Measurements from ENCODE around the gene XXYLT1. TPM values are rescaled to one million over a fixed set of nuclear protein-coding genes. Genes with fewer than 3 reads are reported as not detected.

The XXYLT1 gene
- total RNA-seq, 1 experiment from 2014 or later, result 10.9 TPM

- POLR2A ChIA-PET, result no interaction called here
- Histone ChIP-seq H3K4me3 (replicated peaks in 1 of 2; ENCODE audit: low read depth in 1 of 2, low read length in 2 of 2) (no peak overlapping the region), H3K9me3 (ENCODE audit: control insufficient read depth in 1 of 2, insufficient read depth in 1 of 2, low read depth in 1 of 2, low read length in 2 of 2) (no peaks in the 10 kb centered on the region), H4K20me1 (ENCODE audit: insufficient read depth) (no peaks in the 10 kb centered on the region), H3K27me3 (ENCODE audit: insufficient read depth, low read length) (no peaks in the 10 kb centered on the region), H3K9me2 (ENCODE audit: insufficient read depth) (no peaks in the 10 kb centered on the region), H3K4me1 (ENCODE audit: control insufficient read depth in 1 of 2, insufficient read depth in 2 of 2, low read length in 2 of 2) (no peaks in the 10 kb centered on the region), H2AFZ (ENCODE audit: low read depth, low read length, poor library complexity, severe bottlenecking) (no peak overlapping the region), H3K9ac (ENCODE audit: low read length) (no peak overlapping the region), H3K27ac (ENCODE audit: low read depth, low read length) (no peak overlapping the region), H3K36me3 (ENCODE audit: control insufficient read depth in 1 of 2, insufficient read depth in 2 of 2, low read length in 2 of 2) (no peaks in the 10 kb centered on the region; a peak in 1 of 4 replicates), H3K79me2 (ENCODE audit: insufficient read depth, low read length) (no peaks in the 10 kb centered on the region), H3K4me2 (ENCODE audit: low read length) (no peak overlapping the region)
- TF ChIP-seq, protein P1, sequence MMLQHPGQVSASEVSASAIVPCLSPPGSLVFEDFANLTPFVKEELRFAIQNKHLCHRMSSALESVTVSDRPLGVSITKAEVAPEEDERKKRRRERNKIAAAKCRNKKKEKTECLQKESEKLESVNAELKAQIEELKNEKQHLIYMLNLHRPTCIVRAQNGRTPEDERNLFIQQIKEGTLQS (IDR thresholded peaks at IDR 0.05), result no peak
- TF ChIP-seq ELF1 (IDR thresholded peaks at IDR 0.05; ENCODE audit: borderline replicate concordance, low read depth) (no peak), SRF (IDR thresholded peaks at IDR 0.05; ENCODE audit: low read depth) (no peak), SP1 (IDR thresholded peaks at IDR 0.05; ENCODE audit: low read depth) (no peak), ZNF274 (IDR thresholded peaks at IDR 0.05; ENCODE audit: low read depth, low read length) (no peak), FOSL1 (IDR thresholded peaks at IDR 0.05; ENCODE audit: low read depth) (no peak), CEBPB (IDR thresholded peaks at IDR 0.05; ENCODE audit: low read depth) (no peak), CBX3 (IDR thresholded peaks at IDR 0.05; ENCODE audit: low read depth) (no peak), YY1 (IDR thresholded peaks at IDR 0.05; ENCODE audit: extremely low read depth, insufficient replicate concordance, low read depth, low read length) (no peak), JUND (IDR thresholded peaks at IDR 0.05) (no peak), EZH2phosphoT487 (IDR thresholded peaks at IDR 0.05; ENCODE audit: borderline replicate concordance) (no peak), RAD21 (IDR thresholded peaks at IDR 0.05; ENCODE audit: low read depth) (no peak), CTCF (IDR thresholded peaks at IDR 0.05 in 2 of 3, conservative IDR thresholded peaks at IDR 0.05 in 1 of 3; ENCODE audit: borderline replicate concordance in 1 of 3, insufficient read depth in 1 of 3, low read depth in 2 of 3, low read length in 2 of 3) (no peak), POLR2A (IDR thresholded peaks at IDR 0.05; ENCODE audit: borderline replicate concordance, extremely low read depth, insufficient read depth, insufficient read length) (no peak), POLR2AphosphoS5 (IDR thresholded peaks at IDR 0.05; ENCODE audit: low read depth, low read length) (no peak), EGR1 (IDR thresholded peaks at IDR 0.05; ENCODE audit: low read depth) (no peak), SIN3A (IDR thresholded peaks at IDR 0.05; ENCODE audit: low read depth) (no peak), EZH2 (IDR thresholded peaks at IDR 0.05) (no peak), MAX (IDR thresholded peaks at IDR 0.05) (no peak)
- TF ChIP-seq, protein P2, sequence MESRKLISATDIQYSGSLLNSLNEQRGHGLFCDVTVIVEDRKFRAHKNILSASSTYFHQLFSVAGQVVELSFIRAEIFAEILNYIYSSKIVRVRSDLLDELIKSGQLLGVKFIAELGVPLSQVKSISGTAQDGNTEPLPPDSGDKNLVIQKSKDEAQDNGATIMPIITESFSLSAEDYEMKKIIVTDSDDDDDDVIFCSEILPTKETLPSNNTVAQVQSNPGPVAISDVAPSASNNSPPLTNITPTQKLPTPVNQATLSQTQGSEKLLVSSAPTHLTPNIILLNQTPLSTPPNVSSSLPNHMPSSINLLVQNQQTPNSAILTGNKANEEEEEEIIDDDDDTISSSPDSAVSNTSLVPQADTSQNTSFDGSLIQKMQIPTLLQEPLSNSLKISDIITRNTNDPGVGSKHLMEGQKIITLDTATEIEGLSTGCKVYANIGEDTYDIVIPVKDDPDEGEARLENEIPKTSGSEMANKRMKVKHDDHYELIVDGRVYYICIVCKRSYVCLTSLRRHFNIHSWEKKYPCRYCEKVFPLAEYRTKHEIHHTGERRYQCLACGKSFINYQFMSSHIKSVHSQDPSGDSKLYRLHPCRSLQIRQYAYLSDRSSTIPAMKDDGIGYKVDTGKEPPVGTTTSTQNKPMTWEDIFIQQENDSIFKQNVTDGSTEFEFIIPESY (IDR thresholded peaks at IDR 0.05; ENCODE audit: extremely low read depth, insufficient replicate concordance, low read length), result no peak
- CTCF ChIA-PET, result no interaction called here
- DNase-seq (ENCODE audit: low read depth, low spot score), result no peak
- intact Hi-C loops (cut with micrococcal nuclease), result no loop called here
- RAD21 ChIA-PET (ENCODE audit: low non-redundant PET in 1 of 2, low total read pairs in 2 of 2, uncharacterized antibody in 2 of 2, unreplicated experiment in 2 of 2), result no interaction called here
- ATAC-seq, result no peak
- BruUV-seq (replicated peaks), result no TSS peak
Measured at GRCh38 chr3:195066441-195066841, 204.5 kb downstream of the XXYLT1 start.

Data from HCT116 (cell line).